Erythroblast (primary cell): Measurements from ENCODE around the gene IL2RG.

ENCODE experiments used
- GATA1 ChIP-seq: IDR thresholded peaks from 2 replicates; pipeline ENCODE4 v1.6.1; 2011; ENCODE audit warnings: low read depth, mild to moderate bottlenecking, control low read depth, low read length, moderate library complexity
- POLR2A ChIP-seq: IDR thresholded peaks from 2 replicates; pipeline ENCODE4 v1.6.1; 2011; ENCODE audit warnings: mild to moderate bottlenecking, low read length

DNA sequence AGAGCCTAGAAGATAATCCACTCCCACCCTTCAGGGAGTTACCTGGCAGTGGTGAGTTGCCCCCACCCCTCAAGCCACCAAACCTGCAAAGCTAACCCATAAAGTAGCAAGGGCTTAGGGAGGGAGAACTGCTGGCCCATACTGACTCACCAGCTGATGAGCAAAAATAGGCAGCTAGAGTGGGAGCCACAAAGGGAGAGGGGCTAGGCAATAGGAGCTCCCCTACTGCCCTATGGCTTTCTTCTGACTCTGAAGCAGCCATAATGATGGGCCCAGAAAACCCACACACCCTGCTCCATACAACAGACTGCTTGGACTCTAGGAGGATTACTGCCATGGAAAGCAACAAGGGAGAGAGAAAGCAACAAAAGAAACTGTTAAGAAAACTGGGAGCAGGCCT is 51.2 kb downstream of the IL2RG start:
- TF ChIP-seq POLR2A = no peak
- no peak for TF ChIP-seq GATA1
